BLaER1 treated with 17β-estradiol and CSF1 and Interleukin-3, amounts not matched to agents 10 nM and 100 nM (cell line): ENCODE data around the gene LEKR1.
"Not testable (repeated sequence)": the region's sequence is repeated elsewhere in the genome, so short reads cannot be mapped to it uniquely, and the experiment has no call there.

Experiments
- H3K27ac ChIP-seq, 11 experiments: shearing (Covaris generic); formaldehyde crosslinking; 2 replicates each; pipeline ENCODE4 v1.8.1; 2022
- H3K27me3 ChIP-seq, 11 experiments: shearing (Covaris generic); formaldehyde crosslinking; 2 replicates each; pipeline ENCODE4 v1.8.1; 2022
- H3K36me3 ChIP-seq, 11 experiments: shearing (Covaris generic); formaldehyde crosslinking; 2 replicates each; pipeline ENCODE4 v1.8.1; 2022
- H3K4me1 ChIP-seq, 10 experiments: shearing (Covaris generic); formaldehyde crosslinking; 2 replicates each; pipeline ENCODE4 v1.8.1; 2022
- H3K4me2 ChIP-seq, 11 experiments: shearing (Covaris generic); formaldehyde crosslinking; 2 replicates each; pipeline ENCODE4 v1.8.1; 2022
- H3K4me3 ChIP-seq, 10 experiments: shearing (Covaris generic); formaldehyde crosslinking; 2 replicates each; pipeline ENCODE4 v1.8.1; 2022
- H3K9ac ChIP-seq, 11 experiments: shearing (Covaris generic); formaldehyde crosslinking; 2 replicates each; pipeline ENCODE4 v1.8.1; 2022
- H3K9me3 ChIP-seq, 11 experiments: shearing (Covaris generic); formaldehyde crosslinking; replicated peaks in 1 of 11; 2 replicates each; pipeline ENCODE4 v1.8.1; 2022
- H4K20me1 ChIP-seq, 11 experiments: shearing (Covaris generic); formaldehyde crosslinking; 2 replicates each; pipeline ENCODE4 v1.8.1; 2022
- Cebpa-rat ChIP-seq, 11 experiments: shearing (Covaris generic); IDR thresholded peaks; 2 replicates each; pipeline ENCODE4 v1.8.1; 2022

LEKR1 gene

DNA sequence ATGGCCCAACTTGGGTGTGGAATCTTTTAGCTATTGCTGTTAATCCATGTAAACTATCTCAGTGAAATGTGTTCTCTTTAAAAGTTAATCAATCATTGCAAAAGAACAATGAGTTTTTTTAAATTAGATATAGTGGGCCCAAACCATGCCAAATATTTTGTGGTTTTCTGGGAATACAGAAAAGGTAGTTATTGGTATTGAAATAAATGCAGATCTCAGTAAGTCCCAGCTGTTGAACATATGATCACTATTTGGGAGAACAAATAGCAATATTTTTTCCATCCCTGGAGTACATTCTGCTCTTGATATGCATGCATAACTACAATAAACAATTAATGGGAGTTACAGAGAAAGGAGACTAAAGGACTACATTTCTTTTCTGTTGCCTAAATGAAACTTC, 36.0 kb upstream of the LEKR1 start:
- Histone ChIP-seq H3K36me3 (no peaks in the 10 kb centered on the region), H3K27me3 (no peaks in the 10 kb centered on the region), H3K4me1 (peaks cover 0 to 12% (median 0%) of the 10 kb centered on the region in 10 experiments; a peak in 6 of 20 replicates), H3K9me3 (no peaks in the 10 kb centered on the region), H4K20me1 (no peaks in the 10 kb centered on the region), H3K4me2 (no peak overlapping the region), H3K9ac (no peak overlapping the region), H3K4me3 (no peak overlapping the region), H3K27ac (no peak overlapping the region)
- TF ChIP-seq Cebpa-rat (IDR thresholded peaks at IDR 0.05): no peak

DNA sequence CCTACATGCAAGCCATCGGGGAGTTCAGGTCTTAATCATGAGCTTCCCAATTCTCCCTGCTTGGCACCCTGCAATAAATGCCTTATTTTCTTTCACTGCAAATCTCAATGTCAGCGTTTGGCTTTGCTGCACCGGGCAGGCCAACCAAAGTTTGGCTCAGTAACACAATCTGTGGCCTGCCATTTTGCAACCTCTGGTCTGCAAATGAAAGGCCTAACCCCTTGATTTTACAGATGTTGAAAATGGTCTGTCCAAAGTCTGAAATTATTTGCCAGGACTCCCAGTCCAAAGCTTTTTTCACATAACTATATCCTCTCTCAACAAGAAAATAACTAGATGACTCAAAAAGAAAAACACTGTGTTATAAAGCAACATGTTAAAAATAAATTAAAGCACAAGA, 34.0 kb upstream of the LEKR1 start:
- H3K36me3 ChIP-seq: no peaks in the 10 kb centered on the region
- no peak overlapping the region for H3K9ac ChIP-seq
- no peaks in the 10 kb centered on the region for H3K27me3 ChIP-seq
- no peak overlapping the region for H3K4me2 ChIP-seq
- peaks cover 0 to 19% (median 7%) of the 10 kb centered on the region in 10 experiments; a peak in 10 of 20 replicates for H3K4me1 ChIP-seq
- H3K27ac ChIP-seq: no peak overlapping the region
- no peaks in the 10 kb centered on the region for H3K9me3 ChIP-seq
- no peaks in the 10 kb centered on the region for H4K20me1 ChIP-seq
- no peak for TF ChIP-seq Cebpa-rat (IDR thresholded peaks at IDR 0.05)
- no peak overlapping the region for H3K4me3 ChIP-seq

DNA sequence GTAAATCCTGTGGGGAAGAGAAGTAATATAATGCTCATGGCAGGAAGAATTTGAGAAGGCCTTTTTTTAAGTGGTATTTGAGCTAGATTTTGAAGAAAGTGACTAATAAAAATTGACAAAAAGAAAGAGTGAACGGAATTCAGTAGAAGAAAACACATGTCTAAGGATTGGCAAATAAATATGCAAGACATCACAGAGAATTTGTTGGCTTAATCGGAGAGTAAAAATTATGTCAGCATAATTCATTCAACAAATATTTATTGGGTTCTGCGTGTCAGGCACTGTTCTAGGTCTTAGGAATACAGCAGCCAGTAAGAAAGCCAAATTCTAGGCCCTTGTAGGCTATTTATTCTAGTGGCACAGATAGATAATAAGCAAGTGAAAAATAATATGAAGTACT, 33.6 kb upstream of the LEKR1 start:
- no peak overlapping the region for H3K9ac ChIP-seq
- peaks cover 0 to 19% (median 7%) of the 10 kb centered on the region in 10 experiments; a peak in 10 of 20 replicates for H3K4me1 ChIP-seq
- no peaks in the 10 kb centered on the region for H3K9me3 ChIP-seq
- H3K27ac ChIP-seq: no peak overlapping the region
- TF ChIP-seq Cebpa-rat (IDR thresholded peaks at IDR 0.05): no peak
- no peaks in the 10 kb centered on the region for H4K20me1 ChIP-seq
- no peaks in the 10 kb centered on the region for H3K36me3 ChIP-seq
- H3K27me3 ChIP-seq: no peaks in the 10 kb centered on the region
- H3K4me2 ChIP-seq: no peak overlapping the region
- H3K4me3 ChIP-seq: no peak overlapping the region

DNA sequence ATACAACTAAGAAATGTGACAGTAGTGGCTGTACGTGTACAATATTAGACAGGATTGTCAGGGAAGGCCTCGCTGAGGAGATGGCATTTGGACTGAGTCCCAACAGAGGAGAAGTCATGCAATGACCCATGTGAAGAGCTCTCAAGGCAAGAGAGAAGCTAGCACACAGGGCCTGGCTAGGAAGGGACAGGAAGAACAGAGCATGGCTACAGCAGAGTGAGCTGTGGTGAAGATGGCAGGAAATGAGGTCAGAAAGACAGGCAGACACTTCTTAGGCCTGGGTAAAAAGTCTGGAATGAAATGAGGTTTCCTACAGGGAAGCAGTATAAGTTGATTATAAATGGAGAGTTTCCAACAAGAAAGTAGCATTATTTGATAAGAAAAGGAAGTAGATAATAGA, 33.2 kb upstream of the LEKR1 start:
- H3K4me3 ChIP-seq: no peak overlapping the region
- no peaks in the 10 kb centered on the region for H3K27me3 ChIP-seq
- no peaks in the 10 kb centered on the region for H3K36me3 ChIP-seq
- no peak overlapping the region for H3K27ac ChIP-seq
- H3K9me3 ChIP-seq: no peaks in the 10 kb centered on the region
- H3K4me1 ChIP-seq: peaks cover 0 to 19% (median 7%) of the 10 kb centered on the region in 10 experiments; a peak in 10 of 20 replicates
- H4K20me1 ChIP-seq: no peaks in the 10 kb centered on the region
- peak overlapping the region in 3 of 11 experiments; percentile 0 to 41 (median 23); a peak in 2 of 22 replicates for H3K4me2 ChIP-seq
- no peak for TF ChIP-seq Cebpa-rat (IDR thresholded peaks at IDR 0.05)
- H3K9ac ChIP-seq: no peak overlapping the region

DNA sequence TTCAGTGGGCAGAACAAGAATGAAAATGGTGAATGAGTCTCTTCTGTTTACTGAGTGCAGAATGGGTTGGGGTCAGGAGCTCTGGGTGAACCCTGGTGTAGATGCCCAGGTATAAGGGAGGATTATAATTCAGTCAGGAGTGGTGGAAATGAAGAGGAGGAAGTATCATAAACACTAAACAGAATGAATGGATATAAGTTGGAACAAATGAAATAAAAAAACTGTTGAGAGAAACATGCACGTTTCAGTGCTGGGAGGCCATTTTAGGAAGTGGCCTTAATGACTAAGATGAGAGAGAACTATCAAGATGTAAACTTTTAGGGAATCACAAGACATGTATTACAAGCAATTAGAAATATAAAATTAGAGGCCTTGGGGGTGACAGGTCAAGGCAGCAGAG, 32.8 kb upstream of the LEKR1 start:
- H3K27me3 ChIP-seq: no peaks in the 10 kb centered on the region
- no peaks in the 10 kb centered on the region for H4K20me1 ChIP-seq
- H3K9me3 ChIP-seq: no peaks in the 10 kb centered on the region
- H3K36me3 ChIP-seq: no peaks in the 10 kb centered on the region
- TF ChIP-seq Cebpa-rat (IDR thresholded peaks at IDR 0.05): no peak
- no peak overlapping the region for H3K4me3 ChIP-seq
- H3K9ac ChIP-seq: no peak overlapping the region
- peak overlapping the region in 2 of 11 experiments; percentile 0 to 23; a peak in 1 of 22 replicates for H3K4me2 ChIP-seq
- peaks cover 0 to 19% (median 7%) of the 10 kb centered on the region in 10 experiments; a peak in 10 of 20 replicates for H3K4me1 ChIP-seq
- H3K27ac ChIP-seq: no peak overlapping the region

DNA sequence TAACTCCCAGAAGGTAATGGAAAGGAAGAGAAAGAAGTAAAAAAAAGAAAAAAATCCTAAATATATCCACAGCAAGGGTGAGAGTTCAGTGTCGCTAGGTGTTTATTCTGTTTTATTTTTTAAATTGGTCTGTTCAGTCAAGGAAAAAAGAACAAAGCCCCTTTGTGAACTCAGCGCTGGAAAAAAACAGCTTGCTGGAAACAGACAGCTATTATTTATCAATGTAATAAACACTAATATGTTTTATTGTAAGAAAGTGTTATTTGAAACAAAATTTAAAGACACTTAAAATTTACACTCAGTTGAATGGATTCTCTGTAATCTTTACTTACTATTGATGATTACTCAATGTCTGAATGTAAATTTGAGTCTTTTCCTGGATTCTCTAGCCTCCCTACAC, 32.3 kb upstream of the LEKR1 start:
- Histone ChIP-seq H3K9me3 (no peaks in the 10 kb centered on the region), H3K4me3 (no peak overlapping the region), H3K4me1 (peaks cover 0 to 19% (median 7%) of the 10 kb centered on the region in 10 experiments; a peak in 10 of 20 replicates), H4K20me1 (no peaks in the 10 kb centered on the region), H3K9ac (no peak overlapping the region), H3K36me3 (no peaks in the 10 kb centered on the region), H3K27me3 (no peaks in the 10 kb centered on the region), H3K27ac (no peak overlapping the region), H3K4me2 (0 out of 22 replicates have a peak overlapping the region, but pooled peaks of 1 of the 11 experiments have one; percentile 23)
- TF ChIP-seq Cebpa-rat (IDR thresholded peaks at IDR 0.05): no peak

DNA sequence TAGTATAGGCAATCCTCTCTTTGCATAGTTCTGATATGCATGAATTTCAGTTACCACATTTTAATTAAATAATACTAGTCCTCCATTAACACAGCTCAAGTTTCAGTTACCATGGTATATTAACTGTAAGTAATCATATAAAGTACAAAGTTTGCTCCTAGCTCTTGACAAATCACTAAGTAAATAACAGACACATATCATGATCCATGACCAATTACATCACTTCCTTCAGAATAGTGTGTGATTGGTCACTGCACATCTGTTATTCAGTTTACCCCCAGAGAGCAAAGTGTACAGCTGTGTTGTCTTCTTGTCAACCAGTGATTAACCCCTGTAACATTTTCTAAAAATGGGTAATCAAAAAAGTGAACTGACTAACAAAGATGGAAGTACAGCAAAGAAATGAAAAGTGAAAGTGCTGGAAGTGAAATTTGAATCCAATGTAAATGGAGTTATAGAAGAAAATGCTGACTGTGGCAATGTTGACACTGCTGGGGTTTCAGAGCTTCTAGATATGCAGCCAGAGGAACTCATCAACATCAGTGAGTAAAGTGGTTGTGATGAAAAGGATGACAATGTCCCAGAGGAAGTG, 30.2 kb upstream of the LEKR1 start:
- TF ChIP-seq Cebpa-rat (IDR thresholded peaks at IDR 0.05): no peak
- H3K9me3 ChIP-seq: peaks cover 0 to 10% (median 0%) of the 10 kb centered on the region in 11 experiments; a peak in 7 of 22 replicates
- H3K4me1 ChIP-seq: peaks cover 0 to 19% (median 7%) of the 10 kb centered on the region in 10 experiments; a peak in 10 of 20 replicates
- H3K9ac ChIP-seq: no peak overlapping the region
- H3K27ac ChIP-seq: no peak overlapping the region
- H3K27me3 ChIP-seq: no peaks in the 10 kb centered on the region
- H3K36me3 ChIP-seq: no peaks in the 10 kb centered on the region
- H3K4me2 ChIP-seq: peak overlapping the region in 5 of 11 experiments; percentile 1 to 30 (median 3); a peak in 3 of 22 replicates
- H3K4me3 ChIP-seq: no peak overlapping the region
- H4K20me1 ChIP-seq: no peaks in the 10 kb centered on the region

DNA sequence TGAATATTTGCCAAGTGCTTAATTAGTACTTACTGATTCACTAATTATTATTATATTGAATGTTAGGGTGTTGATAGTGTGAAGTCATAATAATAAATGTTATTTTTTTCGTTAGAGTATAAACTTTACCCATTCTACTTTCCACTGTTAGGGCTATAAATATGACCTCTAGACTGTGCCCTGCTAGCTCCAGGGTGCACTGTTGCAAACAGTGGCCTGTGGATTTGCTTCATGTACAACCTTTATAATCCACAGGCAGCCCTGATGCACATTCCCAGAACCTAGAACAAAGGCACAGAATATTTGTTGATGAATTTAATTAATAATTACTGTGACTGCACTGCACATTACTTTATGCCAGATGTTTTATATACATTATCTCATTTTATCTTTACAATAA, 28.8 kb upstream of the LEKR1 start:
- H4K20me1 ChIP-seq: no peaks in the 10 kb centered on the region
- no peak overlapping the region for H3K4me3 ChIP-seq
- H3K36me3 ChIP-seq: no peaks in the 10 kb centered on the region
- no peak overlapping the region for H3K27ac ChIP-seq
- H3K4me2 ChIP-seq: no peak overlapping the region
- H3K9me3 ChIP-seq: peaks cover 0 to 10% (median 0%) of the 10 kb centered on the region in 11 experiments; a peak in 7 of 22 replicates
- H3K4me1 ChIP-seq: peaks cover 0 to 19% (median 7%) of the 10 kb centered on the region in 10 experiments; a peak in 10 of 20 replicates
- H3K9ac ChIP-seq: no peak overlapping the region
- no peaks in the 10 kb centered on the region for H3K27me3 ChIP-seq
- no peak for TF ChIP-seq Cebpa-rat (IDR thresholded peaks at IDR 0.05)

DNA sequence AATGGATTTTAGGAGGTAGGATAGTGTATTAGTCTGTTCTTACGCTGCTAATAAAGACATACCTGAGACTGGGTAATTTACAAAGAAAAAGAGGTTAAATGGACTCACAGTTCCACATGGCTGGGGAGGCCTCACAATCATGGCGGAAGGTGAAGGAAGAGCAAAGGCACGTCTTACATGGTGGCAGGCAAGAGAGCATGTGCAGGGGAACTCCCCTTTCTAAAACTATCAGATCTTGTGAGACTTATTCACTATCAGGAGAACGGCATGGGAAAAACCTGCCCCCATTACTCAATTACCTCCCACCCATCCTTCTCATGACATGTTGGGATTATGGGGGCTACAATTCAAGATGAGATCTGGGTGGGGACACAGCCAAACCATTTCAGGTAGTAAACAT, 25.9 kb upstream of the LEKR1 start:
- H3K36me3 ChIP-seq, H3K9ac ChIP-seq, H3K4me3 ChIP-seq, H3K27me3 ChIP-seq, H3K27ac ChIP-seq, H3K4me1 ChIP-seq, H3K4me2 ChIP-seq, H4K20me1 ChIP-seq: not testable (repeated sequence)
- H3K9me3 ChIP-seq: peaks cover 0 to 10% (median 0%) of the 10 kb centered on the region in 11 experiments; a peak in 7 of 22 replicates

DNA sequence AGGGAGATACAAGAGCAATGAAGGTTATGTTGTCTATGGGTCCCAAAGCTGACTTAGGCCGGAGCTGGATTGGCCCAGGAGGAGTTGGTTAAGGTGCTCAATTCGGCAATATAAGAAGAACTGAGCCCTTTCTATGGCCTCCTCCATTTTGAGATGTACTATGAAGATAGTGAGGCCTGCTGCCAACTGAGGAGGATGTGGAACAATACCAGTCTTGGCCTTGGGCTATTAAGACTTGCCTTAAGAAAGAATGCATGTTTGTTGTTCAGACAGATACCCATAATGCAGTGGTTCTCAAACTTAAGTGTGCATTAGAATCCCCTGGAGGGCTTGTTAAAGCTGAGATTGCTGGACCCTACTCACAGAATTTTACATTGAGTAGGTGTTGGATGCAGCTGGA, 24.4 kb upstream of the LEKR1 start:
- Histone ChIP-seq H3K4me2 (no peak overlapping the region), H3K4me1 (no peaks in the 10 kb centered on the region), H3K9me3 (peaks cover 0 to 10% (median 0%) of the 10 kb centered on the region in 11 experiments; a peak in 7 of 22 replicates), H3K9ac (no peak overlapping the region), H4K20me1 (no peaks in the 10 kb centered on the region), H3K36me3 (no peaks in the 10 kb centered on the region), H3K4me3 (no peak overlapping the region), H3K27me3 (no peaks in the 10 kb centered on the region), H3K27ac (no peak overlapping the region)
- no peak for TF ChIP-seq Cebpa-rat (IDR thresholded peaks at IDR 0.05)
